Right lobe of liver (tissue), 6 donors: Measurements from ENCODE around the gene FBXO41. TPM values are rescaled to one million over a fixed set of nuclear protein-coding genes. Genes with fewer than 3 reads are reported as not detected.
A peak's percentile ranks its signal among the peaks of the same experiment; 100 is the strongest.

ENCODE experiments used
- ATAC-seq, 4 donors: fragments of 200-7000 bp; cut with Tn5 transposase; one replicate each; pipeline ENCODE4 v1.9.1; 2020; ENCODE audit warnings: mild to moderate bottlenecking in 4 of 4, moderate library complexity in 4 of 4
- DNase-seq, 3 donors: peaks; one replicate each; pipeline ENCODE4 v3.0.0-alpha.2; 2020
- H3K27ac ChIP-seq, 3 donors: fragments of 200-600 bp; one replicate each; pipeline ENCODE4 v1.8.0; 2022
- H3K27me3 ChIP-seq, 2 donors: fragments of 200-600 bp; one replicate each; pipeline ENCODE4 v1.8.0; 2022
- H3K36me3 ChIP-seq, 4 donors: fragments of 200-600 bp; sonication (generic) in 1 of 4; one replicate each; pipeline versions ENCODE4 v1.5.1 to v1.8.0; 2017 to 2022; ENCODE audit warnings: control low read depth in 1 of 4
- H3K4me1 ChIP-seq, 4 donors: fragments of 200-600 bp; sonication (generic) in 1 of 4; one replicate each; pipeline versions ENCODE4 v1.5.1 to v1.8.0; 2017 to 2022; ENCODE audit warnings: control low read depth in 1 of 4
- H3K4me3 ChIP-seq, 3 donors: fragments of 200-600 bp; one replicate each; pipeline ENCODE4 v1.8.0; 2022
- H3K9me3 ChIP-seq, 4 donors: fragments of 200-600 bp; sonication (generic) in 1 of 4; one replicate each; pipeline versions ENCODE4 v1.5.1 to v1.8.0; 2017 to 2022; ENCODE audit warnings: control low read depth in 1 of 4
- CTCF ChIP-seq, 4 donors: fragments of 200-600 bp in 3 of 4; fragments of 450-650 bp in 1 of 4; IDR thresholded peaks; one replicate each; pipeline versions ENCODE4 v1.5.1 to v1.8.0; 2016 to 2022; ENCODE audit warnings: antibody characterized with exemption in 4 of 4, mild to moderate bottlenecking in 2 of 4
- POLR2A ChIP-seq: fragments of 450-650 bp; IDR thresholded peaks from one replicate; pipeline ENCODE4 v1.6.1; 2017; ENCODE audit warnings: antibody characterized with exemption, mild to moderate bottlenecking
- WGBS: methylation state at CpG from one replicate; pipeline ENCODE4 v1.1.6; 2018; ENCODE audit warnings: low coverage, low lambda C conversion rate; ENCODE audit not compliant: insufficient coverage; ENCODE audit errors: missing lambda C conversion rate; 5-methylcytosine and 5-hydroxymethylcytosine counted together
- intact Hi-C, 2 donors: fragments of 100-400 bp; cut with DNase I; formaldehyde crosslinking; loops; one replicate each; pipeline versions ENCODE4 v1.11.2 to v1.14.1; 2022
- total RNA-seq, 6 experiments: library from RNA; depleted of rRNA in 2 of 6; stranded (reverse); fragments of >200 nt in 2 of 6; fragmentation: NEBNext Ultra II Directional in 3 of 6; extraction: Animal tissue kit (Norgen Biotek cat#: 25700) in 3 of 6; gene quantifications; one replicate each; pipeline versions ENCODE4 v1.1.0 to v1.2.4, GENCODE V29; 2016 to 2023
- donor health status: DM: no; HTN: yes; CAD: no.
- donor health status: DM: no; HTN: no; CAD: no.
- donor health status: DM: no; HTN: no; CAD: no.
- donor health status: DM: no; HTN: yes; CAD: no.
- donor health status: DM: no; HTN: yes; CAD: no.

FBXO41 gene
- total RNA-seq, 6 experiments from 2014 or later: 0.13 to 0.65 (median 0.38) TPM

- no peak for TF ChIP-seq POLR2A
- TF ChIP-seq CTCF (IDR thresholded peaks at IDR 0.05): peak; percentile 75 to 93 (median 91)
- intact Hi-C loops: no loop called here
- Histone ChIP-seq H3K4me1 (no peaks in the 10 kb centered on the region), H3K27me3 (no peaks in the 10 kb centered on the region), H3K27ac (no peak overlapping the region), H3K4me3 (no peak overlapping the region), H3K36me3 (no peaks in the 10 kb centered on the region), H3K9me3 (no peaks in the 10 kb centered on the region)
- WGBS: 72% methylated on average over 13 of the region's 20 CpGs
- ATAC-seq (peak; percentile 63 to 74 (median 72)), DNase-seq (peak; percentile 62 to 67 (median 67))
Observed at GRCh38 chr2:73212448-73213176, 71.7 kb downstream of the FBXO41 start.

- no peaks in the 10 kb centered on the region for H3K9me3 ChIP-seq
- no peak overlapping the region for H3K27ac ChIP-seq
- intact Hi-C loops: no loop called here
- ATAC-seq (no peak), DNase-seq (no peak)
- H3K4me1 ChIP-seq: no peaks in the 10 kb centered on the region
- TF ChIP-seq CTCF (IDR thresholded peaks at IDR 0.05): no peak
- no peak for TF ChIP-seq POLR2A
- H3K27me3 ChIP-seq: no peaks in the 10 kb centered on the region
- 73% methylated on average over 7 of the region's 7 CpGs for WGBS
- H3K36me3 ChIP-seq: no peaks in the 10 kb centered on the region
- H3K4me3 ChIP-seq: no peak overlapping the region
Observed at GRCh38 chr2:73212098-73212447, 72.2 kb downstream of the FBXO41 start.

- intact Hi-C loops: no loop called here
- no peak for TF ChIP-seq POLR2A
- TF ChIP-seq CTCF (IDR thresholded peaks at IDR 0.05): no peak
- Histone ChIP-seq H3K4me3 (no peak overlapping the region), H3K4me1 (no peaks in the 10 kb centered on the region), H3K27me3 (no peaks in the 10 kb centered on the region), H3K36me3 (no peaks in the 10 kb centered on the region), H3K27ac (no peak overlapping the region), H3K9me3 (no peaks in the 10 kb centered on the region)
- DNase-seq: no peak
- ATAC-seq: no peak
- WGBS: 85% methylated on average over 3 of the region's 6 CpGs
Observed at GRCh38 chr2:73210696-73211095, 73.6 kb downstream of the FBXO41 start.

- TF ChIP-seq CTCF (IDR thresholded peaks at IDR 0.05) (no peak), POLR2A (no peak)
- 77% methylated on average over 4 of the region's 4 CpGs for WGBS
- intact Hi-C loops: no loop called here
- Histone ChIP-seq H3K36me3 (no peaks in the 10 kb centered on the region), H3K4me1 (no peaks in the 10 kb centered on the region), H3K4me3 (no peak overlapping the region), H3K9me3 (no peaks in the 10 kb centered on the region), H3K27me3 (no peaks in the 10 kb centered on the region), H3K27ac (no peak overlapping the region)
- DNase-seq (no peak), ATAC-seq (no peak)
Observed at GRCh38 chr2:73210019-73210418, 74.3 kb downstream of the FBXO41 start.
